HepG2 (cell line): ENCODE results near the gene SLC18A2. TPM values are rescaled to one million over a fixed set of nuclear protein-coding genes. Genes with fewer than 3 reads are reported as not detected.
A peak's percentile ranks its signal among the peaks of the same experiment; 100 is the strongest.

Experiments used
- ATAC-seq: fragments of 200-7000 bp; cut with Tn5 transposase; 3 replicates; pipeline ENCODE4 v1.9.1; 2020; ENCODE audit warnings: mild to moderate bottlenecking, moderate library complexity
- BruUV-seq: library from RNA; stranded (reverse); fragments of 400-500 nt; replicated peaks from 2 replicates; lab custom pipeline; 2021; lab: Mats Ljungman, UMichigan
- CTCF ChIA-PET: fragments of 300-600 bp; formaldehyde crosslinking; extraction: SDS; loops from one replicate; lab custom pipeline; 2021; ENCODE audit warnings: low total read pairs, inconsistent platforms, low intra/inter-chr PET ratio; lab: Yijun Ruan, JAX
- POLR2A ChIA-PET: fragments of 350-600 bp; sonication (Branson Sonifier 250); formaldehyde crosslinking; loops from one replicate; lab custom pipeline; 2020; ENCODE audit warnings: antibody characterized with exemption, inconsistent platforms; lab: Yijun Ruan, JAX
- DNase-seq: peaks from one replicate; pipeline ENCODE4 v3.0.0-alpha.2; 2015; ENCODE audit warnings: low spot score
- FAIRE-seq: peaks from 3 replicates; lab custom pipeline; 2011; peaks lifted over from hg19 to GRCh38; lab: Jason Lieb, UNC
- H2AFZ ChIP-seq: one replicate; pipeline ENCODE4 v1.6.1; 2011; ENCODE audit warnings: low read length, inconsistent platforms
- H3K27ac ChIP-seq: fragments of 300-600 bp; 3 replicates; pipeline ENCODE4 v1.8.0; 2011; ENCODE audit warnings: mixed run types, mild to moderate bottlenecking, mixed read lengths, low read length, inconsistent platforms; ENCODE audit not compliant: insufficient read depth; ENCODE audit errors: extremely low read length
- H3K27me3 ChIP-seq, 2 experiments: fragments of 200-600 bp in 1 of 2; 2 replicates in 1 of 2; 3 replicates in 1 of 2; pipeline versions ENCODE4 v1.6.0 to v1.8.0; 2011; ENCODE audit warnings: low read length in 2 of 2, mild to moderate bottlenecking in 2 of 2, moderate library complexity in 2 of 2, inconsistent platforms in 1 of 2; ENCODE audit not compliant: insufficient read depth in 2 of 2, control insufficient read depth in 1 of 2
- H3K36me3 ChIP-seq, 2 experiments: fragments of 200-600 bp in 1 of 2; replicated peaks in 1 of 2; 2 replicates in 1 of 2; 3 replicates in 1 of 2; pipeline versions ENCODE4 v1.5.1 to v1.8.0; 2011; ENCODE audit warnings: low read length in 2 of 2, inconsistent platforms in 1 of 2; ENCODE audit not compliant: insufficient read depth in 2 of 2, control insufficient read depth in 1 of 2
- H3K4me1 ChIP-seq: 2 replicates; pipeline ENCODE4 v1.5.1; 2012; ENCODE audit warnings: low read length, inconsistent platforms; ENCODE audit not compliant: insufficient read depth
- H3K4me2 ChIP-seq: 2 replicates; pipeline ENCODE4 v1.6.0; 2011; ENCODE audit warnings: low read depth, low read length, inconsistent platforms
- H3K4me3 ChIP-seq, 3 experiments: fragments of 200-600 bp in 1 of 3; sonication (generic), shearing (Covaris generic) in 1 of 3; replicated peaks in 1 of 3; 2 replicates each; pipeline ENCODE4 v1.5.1; 2011 to 2016; ENCODE audit warnings: low read length in 3 of 3, inconsistent platforms in 2 of 3, low read depth in 2 of 3, mild to moderate bottlenecking in 2 of 3, control low read depth in 1 of 3, mixed read lengths in 1 of 3; ENCODE audit not compliant: insufficient read depth in 1 of 3
- H3K79me2 ChIP-seq: one replicate; pipeline ENCODE4 v1.6.1; 2011; ENCODE audit warnings: low read length, inconsistent platforms; ENCODE audit not compliant: insufficient read depth
- H3K9ac ChIP-seq: 2 replicates; pipeline ENCODE4 v1.6.0; 2011; ENCODE audit warnings: mild to moderate bottlenecking, low read depth, low read length, inconsistent platforms; ENCODE audit not compliant: insufficient read depth
- H3K9me3 ChIP-seq: 2 replicates; pipeline ENCODE4 v1.5.1; 2012; ENCODE audit warnings: mild to moderate bottlenecking, low read length
- H4K20me1 ChIP-seq: 2 replicates; pipeline ENCODE4 v1.6.0; 2011; ENCODE audit warnings: inconsistent platforms, mild to moderate bottlenecking, low read length, moderate library complexity; ENCODE audit not compliant: insufficient read depth
- ATF7-NPFF ChIP-seq: sonication (generic); formaldehyde crosslinking; IDR thresholded peaks from 2 replicates; pipeline ENCODE4 v1.8.1; 2023; ENCODE audit warnings: mild to moderate bottlenecking, low read depth, missing genetic modification reagents, moderate library complexity
- DDIT3 ChIP-seq: sonication (generic); formaldehyde crosslinking; IDR thresholded peaks from 2 replicates; pipeline ENCODE4 v1.4.0; 2020; ENCODE audit warnings: mild to moderate bottlenecking, missing genetic modification reagents
- GZF1 ChIP-seq: sonication (generic); formaldehyde crosslinking; IDR thresholded peaks from 2 replicates; pipeline ENCODE4 v1.5.1; 2020; ENCODE audit warnings: mild to moderate bottlenecking, missing genetic modification reagents
- NR2F1 ChIP-seq, 2 experiments: fragments of 450-650 bp in 1 of 2; formaldehyde crosslinking in 1 of 2; IDR thresholded peaks; 2 replicates each; pipeline versions ENCODE4 v1.5.0 to v1.6.1; 2016 to 2020; ENCODE audit warnings: mild to moderate bottlenecking in 1 of 2, missing compliant biosample characterization in 1 of 2, missing genetic modification reagents in 1 of 2, moderate library complexity in 1 of 2
- RAD21 ChIP-seq: fragments of 450-650 bp; formaldehyde crosslinking; IDR thresholded peaks from 2 replicates; pipeline ENCODE4 v1.5.0; 2020; ENCODE audit warnings: mild to moderate bottlenecking
- REPIN1 ChIP-seq: sonication (generic); formaldehyde crosslinking; IDR thresholded peaks from 2 replicates; pipeline ENCODE4 v1.8.0; 2022; ENCODE audit warnings: missing genetic modification reagents, low read depth, mild to moderate bottlenecking, borderline replicate concordance
- SMC3 ChIP-seq: IDR thresholded peaks from 2 replicates; pipeline ENCODE4 v1.6.1; 2011; ENCODE audit warnings: low read length, improper control_type of control experiment
- SP5 ChIP-seq: IDR thresholded peaks from 2 replicates; pipeline ENCODE4 v1.6.1; 2016; ENCODE audit warnings: low read depth, borderline replicate concordance
- STAG1 ChIP-seq: sonication (generic); formaldehyde crosslinking; IDR thresholded peaks from 2 replicates; pipeline ENCODE4 v1.4.0; 2020; ENCODE audit warnings: missing genetic modification reagents
- ZNF558 ChIP-seq: sonication (generic); formaldehyde crosslinking; IDR thresholded peaks from 2 replicates; pipeline ENCODE4 v1.9.0; 2022; ENCODE audit warnings: mild to moderate bottlenecking, missing genetic modification reagents, borderline replicate concordance
- ZNF737 ChIP-seq: sonication (generic); formaldehyde crosslinking; IDR thresholded peaks from 2 replicates; pipeline ENCODE4 v1.5.0; 2020; ENCODE audit warnings: missing genetic modification reagents, mild to moderate bottlenecking, borderline replicate concordance
- WGBS: methylation state at CpG from one replicate; pipeline ENCODE4 v1.1.6; 2017; ENCODE audit warnings: low lambda C conversion rate; 5-methylcytosine and 5-hydroxymethylcytosine counted together
- in situ Hi-C: cut with HindIII; loops from 2 replicates; pipeline ENCODE4 v1.10.0; 2017; ENCODE audit warnings: low pct_unique_long_range_greater_than_20kb; ENCODE audit not compliant: extremely low pct_ligation_motif_present
- intact Hi-C: fragments of 100-400 bp; cut with micrococcal nuclease; formaldehyde crosslinking; loops from one replicate; pipeline ENCODE4 v1.10.0; 2022; ENCODE audit not compliant: unreplicated experiment
- polyA plus RNA-seq, 8 experiments: library from polyadenylated mRNA; depleted of rRNA in 3 of 8; stranded (reverse) in 7 of 8; unstranded in 1 of 8; fragments of >200 nt; fragmentation: Illumina TruSeq in 4 of 8; extraction: Trizol in 4 of 8; gene quantifications; 2 replicates each; pipeline versions ENCODE4 v1.2.1 to v1.2.3, GENCODE V29; 2011 to 2016; ENCODE audit warnings: low read depth in 4 of 8, missing spikeins in 1 of 8, mixed read lengths in 1 of 8; ENCODE audit not compliant: insufficient read depth in 1 of 8
- total RNA-seq, 5 experiments: library from RNA; depleted of rRNA; stranded (reverse); fragments of >200 nt; fragmentation: Illumina TruSeq; extraction: Trizol; gene quantifications; 2 replicates each; pipeline ENCODE4 v1.2.3, GENCODE V29; 2016; ENCODE audit warnings: low read depth in 1 of 5
- TF ChIP-seq, protein P1 (sequence below): sonication (generic); formaldehyde crosslinking; IDR thresholded peaks from 2 replicates; pipeline ENCODE4 v1.5.0; 2020; ENCODE audit warnings: mild to moderate bottlenecking, missing genetic modification reagents, moderate library complexity

SLC18A2 gene
- total and polyA plus RNA-seq, 2 of the 13 experiments (the other 11 are each of a cell fraction or from before 2014, with no cell fraction given): not detected

- no TSS peak for BruUV-seq
- Histone ChIP-seq H3K9ac (no peak overlapping the region), H3K4me3 (no peak overlapping the region), H3K9me3 (no peaks in the 10 kb centered on the region), H3K27ac (no peak overlapping the region), H2AFZ (no peak overlapping the region), H3K27me3 (no peaks in the 10 kb centered on the region), H3K36me3 (peaks cover 0 to 16% of the 10 kb centered on the region in 2 experiments; a peak in 3 of 5 replicates), H4K20me1 (peaks cover 17% of the 10 kb centered on the region), H3K4me1 (no peaks in the 10 kb centered on the region), H3K4me2 (no peak overlapping the region), H3K79me2 (peaks cover 16% of the 10 kb centered on the region)
- intact Hi-C loops (loop anchor here (1.0 kb wide), 1 partner anchor 104 kb away; no protein-coding TSS in a partner anchor), in situ Hi-C loops (no loop called here)
- peak; percentile 23 for DNase-seq
- POLR2A ChIA-PET: interaction anchor here (1.4 kb wide), 1 partner anchor 103 kb away, joined by 3 read pairs; no protein-coding TSS in a partner anchor
- 33% methylated on average over 1 of the region's 1 CpG for whole genome bisulfite sequencing
- TF ChIP-seq STAG1 (peak; percentile 62), SP5 (CRISPR knock-in tag) (no peak), NR2F1 (CRISPR knock-in tag; IDR thresholded peaks at IDR 0.05) (no peak), GZF1 (CRISPR knock-in tag) (no peak), RAD21 (CRISPR knock-in tag) (peak; percentile 33; the same call in 1 of the 2 replicates), ZNF558 (CRISPR knock-in tag) (no peak), ATF7-NPFF (CRISPR knock-in tag) (no peak), ZNF737 (CRISPR knock-in tag) (no peak), SMC3 (peak; percentile 22; the same call in 1 of the 2 replicates), DDIT3 (CRISPR knock-in tag) (no peak), REPIN1 (no peak)
- TF ChIP-seq, protein P1, sequence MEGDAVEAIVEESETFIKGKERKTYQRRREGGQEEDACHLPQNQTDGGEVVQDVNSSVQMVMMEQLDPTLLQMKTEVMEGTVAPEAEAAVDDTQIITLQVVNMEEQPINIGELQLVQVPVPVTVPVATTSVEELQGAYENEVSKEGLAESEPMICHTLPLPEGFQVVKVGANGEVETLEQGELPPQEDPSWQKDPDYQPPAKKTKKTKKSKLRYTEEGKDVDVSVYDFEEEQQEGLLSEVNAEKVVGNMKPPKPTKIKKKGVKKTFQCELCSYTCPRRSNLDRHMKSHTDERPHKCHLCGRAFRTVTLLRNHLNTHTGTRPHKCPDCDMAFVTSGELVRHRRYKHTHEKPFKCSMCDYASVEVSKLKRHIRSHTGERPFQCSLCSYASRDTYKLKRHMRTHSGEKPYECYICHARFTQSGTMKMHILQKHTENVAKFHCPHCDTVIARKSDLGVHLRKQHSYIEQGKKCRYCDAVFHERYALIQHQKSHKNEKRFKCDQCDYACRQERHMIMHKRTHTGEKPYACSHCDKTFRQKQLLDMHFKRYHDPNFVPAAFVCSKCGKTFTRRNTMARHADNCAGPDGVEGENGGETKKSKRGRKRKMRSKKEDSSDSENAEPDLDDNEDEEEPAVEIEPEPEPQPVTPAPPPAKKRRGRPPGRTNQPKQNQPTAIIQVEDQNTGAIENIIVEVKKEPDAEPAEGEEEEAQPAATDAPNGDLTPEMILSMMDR (CRISPR knock-in tag): peak; percentile 59
- FAIRE-seq: no peak
- CTCF ChIA-PET: interaction anchor here (1.4 to 4.0 kb wide), 3 partner anchors 93 to 106 kb away, joined by 4 to 74 read pairs (median 13); no protein-coding TSS in a partner anchor
- peak; percentile 39; the same call in 1 of the 3 replicates for ATAC-seq
These were observed 79.2 kb downstream of the SLC18A2 start for GRCh38 chr10:117320050-117320665.
